GM18868 (cell line): ENCODE data around the gene LIMCH1.
"Not testable (repeated sequence)": the region's sequence is repeated elsewhere in the genome, so short reads cannot be mapped to it uniquely, and the experiment has no call there.

ENCODE experiments used
- ATAC-seq: cut with Tn5 transposase; IDR thresholded peaks from one replicate; pipeline ENCODE4 v1.9.1; 2021; ENCODE audit warnings: mild to moderate bottlenecking, moderate library complexity; ENCODE audit not compliant: unreplicated experiment

Gene LIMCH1, protein sequence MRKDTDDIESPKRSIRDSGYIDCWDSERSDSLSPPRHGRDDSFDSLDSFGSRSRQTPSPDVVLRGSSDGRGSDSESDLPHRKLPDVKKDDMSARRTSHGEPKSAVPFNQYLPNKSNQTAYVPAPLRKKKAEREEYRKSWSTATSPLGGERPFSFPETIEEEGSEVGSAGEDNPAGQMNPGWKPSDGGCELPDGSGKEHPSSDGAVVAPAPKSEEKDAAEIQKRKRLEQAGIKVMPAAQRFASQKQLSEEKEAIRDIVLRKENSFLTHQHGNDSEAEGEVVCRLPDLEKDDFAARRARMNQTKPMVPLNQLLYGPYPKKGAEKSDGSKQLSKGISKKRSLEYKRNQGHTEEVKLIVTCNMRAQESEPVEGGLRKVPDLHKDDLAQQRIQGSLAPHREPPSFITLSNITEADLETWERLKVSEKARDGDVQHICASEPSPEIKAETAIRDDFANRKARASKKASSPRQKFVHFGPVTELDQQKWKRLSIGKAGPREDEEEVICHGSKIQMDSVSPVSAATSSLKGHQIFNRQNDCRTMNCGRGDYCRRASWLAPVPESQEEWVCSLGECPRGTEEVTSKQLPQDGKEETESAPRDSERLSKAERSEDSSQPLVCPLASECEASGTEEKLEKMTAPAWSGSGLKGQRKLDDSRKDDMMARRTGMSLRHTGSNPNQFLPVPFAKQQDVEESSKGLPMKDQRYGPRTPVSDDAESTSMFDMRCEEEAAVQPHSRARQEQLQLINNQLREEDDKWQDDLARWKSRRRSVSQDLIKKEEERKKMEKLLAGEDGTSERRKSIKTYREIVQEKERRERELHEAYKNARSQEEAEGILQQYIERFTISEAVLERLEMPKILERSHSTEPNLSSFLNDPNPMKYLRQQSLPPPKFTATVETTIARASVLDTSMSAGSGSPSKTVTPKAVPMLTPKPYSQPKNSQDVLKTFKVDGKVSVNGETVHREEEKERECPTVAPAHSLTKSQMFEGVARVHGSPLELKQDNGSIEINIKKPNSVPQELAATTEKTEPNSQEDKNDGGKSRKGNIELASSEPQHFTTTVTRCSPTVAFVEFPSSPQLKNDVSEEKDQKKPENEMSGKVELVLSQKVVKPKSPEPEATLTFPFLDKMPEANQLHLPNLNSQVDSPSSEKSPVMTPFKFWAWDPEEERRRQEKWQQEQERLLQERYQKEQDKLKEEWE (N-terminal part only)

GRCh38 chr4:41538017-41538733, at the start of gene LIMCH1:
TSS of gene LIMCH1 (plus strand) at chr4:41538157. CDS start at chr4:41605996, 67,839 bp downstream.
- no peak for ATAC-seq

- ATAC-seq = not testable (repeated sequence)
Measured at GRCh38 chr4:41491081-41491576, 46.8 kb upstream of the LIMCH1 start.

- ATAC-seq = no peak
Measured at GRCh38 chr4:41496977-41497376, 41.0 kb upstream of the LIMCH1 start.

DNA sequence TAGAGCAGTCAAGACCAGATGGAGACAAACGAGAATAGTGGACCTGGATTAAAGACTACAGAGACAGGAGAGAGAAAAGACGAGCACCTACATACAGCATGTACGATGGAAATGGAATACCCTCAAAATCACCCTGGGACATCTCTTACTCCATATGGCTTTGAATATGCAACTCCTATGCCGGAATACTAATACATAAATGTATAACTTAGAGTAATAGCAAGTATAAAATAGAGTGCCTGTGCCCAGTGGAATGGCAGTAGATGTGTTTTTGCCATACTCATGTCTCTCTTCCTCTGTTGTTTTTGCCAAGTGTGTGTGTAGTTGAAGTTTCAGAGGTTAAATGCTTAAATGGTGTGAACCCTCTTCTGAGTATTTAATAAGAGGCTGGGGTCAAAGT, 39.8 kb upstream of the LIMCH1 start:
- no peak for ATAC-seq

DNA sequence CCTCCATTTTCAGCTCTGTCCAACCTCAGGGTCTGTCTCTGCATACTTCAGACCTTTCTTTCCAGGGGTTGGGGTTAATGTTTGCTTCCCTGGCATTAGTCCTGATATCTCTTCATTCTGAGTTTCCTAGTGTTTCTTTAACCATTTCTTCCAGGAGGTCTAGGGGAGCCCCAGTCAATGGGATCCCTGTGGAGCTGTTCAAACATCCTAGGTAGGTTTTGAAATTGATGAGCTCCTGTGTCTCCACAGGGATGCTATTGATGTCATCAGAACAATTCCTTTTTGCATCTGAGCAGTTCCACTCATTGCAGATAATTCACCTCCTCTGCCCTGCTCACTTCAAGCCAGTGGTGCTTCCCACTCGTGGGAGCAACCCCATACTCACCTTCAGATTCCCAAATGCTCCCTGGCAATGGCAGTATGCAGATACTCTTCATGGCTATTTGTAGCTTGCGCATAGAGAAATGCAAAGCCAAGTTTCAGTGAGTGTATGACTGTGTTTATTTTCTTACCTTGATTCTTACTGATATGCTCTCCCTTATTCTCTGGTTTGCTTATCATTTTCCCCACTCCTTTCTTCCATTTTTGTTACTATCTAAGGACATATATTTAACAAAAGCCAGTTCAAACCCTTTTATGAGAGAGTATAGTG, 33.7 kb upstream of the LIMCH1 start:
- no peak for ATAC-seq

DNA sequence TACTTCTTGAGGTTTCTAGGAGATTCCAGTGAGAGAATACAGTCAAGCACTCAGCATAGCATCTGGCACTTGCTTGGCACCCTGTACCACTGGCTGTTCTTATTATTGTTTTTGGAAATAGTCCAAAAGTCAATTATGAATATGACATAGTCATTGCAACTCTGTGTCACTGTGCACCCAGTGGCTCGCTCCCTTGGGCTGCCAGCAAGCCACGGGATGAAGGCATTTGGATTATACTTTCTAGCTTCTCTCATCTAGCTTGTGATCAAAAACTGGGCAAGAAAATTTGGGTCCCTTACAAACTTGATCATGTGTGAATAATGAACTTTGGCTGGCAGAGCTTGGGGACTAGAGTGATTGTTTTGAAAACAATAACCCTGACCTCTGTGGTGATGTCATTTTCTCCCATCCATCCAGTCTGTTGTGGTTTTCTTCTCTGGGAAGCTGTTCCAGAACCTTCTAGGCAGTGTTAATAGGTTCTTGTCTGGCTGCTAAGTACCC, 32.7 kb upstream of the LIMCH1 start:
- ATAC-seq = no peak

DNA sequence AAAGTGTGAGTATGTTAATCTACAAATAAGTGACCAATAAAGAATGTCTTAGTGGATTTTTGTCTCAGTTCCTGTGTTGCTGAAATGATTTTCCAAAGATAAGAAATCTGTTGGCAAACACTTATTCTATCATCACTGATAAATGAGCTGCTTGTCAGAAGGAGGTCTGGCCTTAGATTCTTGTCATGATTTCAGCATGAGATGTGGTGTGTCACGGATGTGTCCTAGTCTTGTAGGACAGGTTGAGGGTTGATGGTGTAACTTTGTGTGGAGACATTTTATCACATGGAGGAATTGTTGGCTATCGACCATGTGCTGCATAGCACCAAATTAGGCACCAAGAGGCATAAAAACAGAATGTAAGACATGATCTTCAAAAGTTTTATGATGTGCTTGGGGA, 31.8 kb upstream of the LIMCH1 start:
- ATAC-seq = no peak

DNA sequence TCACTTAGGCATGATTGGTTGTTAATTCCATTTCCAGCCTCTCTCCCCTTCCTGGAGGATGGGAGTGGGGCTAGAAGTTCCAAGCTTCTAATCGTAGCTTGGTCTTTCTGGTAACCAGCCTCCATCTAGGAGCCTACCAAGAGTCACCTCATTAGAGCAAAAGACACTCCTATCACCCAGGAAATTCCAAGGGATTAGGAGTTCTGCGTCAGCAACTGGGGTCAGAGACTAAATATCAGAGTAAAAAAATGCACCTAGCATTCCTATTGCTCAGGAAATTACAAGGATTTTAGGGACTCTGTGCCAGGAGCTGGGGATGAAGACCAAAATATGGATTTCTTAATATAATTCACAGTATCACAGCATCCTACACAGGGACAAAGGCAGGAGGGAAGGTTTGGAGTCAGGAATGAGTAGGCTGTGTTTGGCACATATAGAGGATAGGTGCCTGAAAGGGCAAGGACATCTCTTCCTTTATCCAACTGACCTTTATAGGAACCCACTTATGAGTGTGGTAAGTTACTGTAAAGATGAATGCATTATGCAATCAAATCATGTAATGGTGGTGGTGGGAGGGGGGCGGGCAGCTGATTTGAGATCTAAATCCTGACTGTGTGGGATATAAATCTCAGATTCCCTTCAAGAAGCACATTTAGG, 30.5 kb upstream of the LIMCH1 start:
- ATAC-seq = no peak

DNA sequence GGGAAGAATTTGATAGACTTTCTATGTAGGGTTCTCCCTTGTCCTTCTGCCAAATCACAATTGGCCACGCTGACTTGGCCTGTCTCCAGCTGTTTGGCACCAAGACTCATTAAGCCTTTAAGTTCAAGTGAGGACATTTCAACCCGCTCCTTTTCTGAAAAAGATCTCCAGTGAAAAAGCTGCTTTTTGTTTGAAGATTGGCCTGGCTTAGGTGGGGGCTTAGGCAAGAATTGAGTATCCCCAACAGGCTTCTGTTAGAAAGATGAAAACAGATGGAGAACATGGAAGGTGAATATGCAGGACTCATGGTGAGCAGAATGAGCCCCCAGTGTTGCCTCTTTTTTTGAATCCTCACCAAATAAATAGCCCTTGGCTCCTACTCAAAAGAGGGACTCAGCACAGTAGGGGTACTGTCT, 28.5 kb upstream of the LIMCH1 start:
- ATAC-seq = no peak

DNA sequence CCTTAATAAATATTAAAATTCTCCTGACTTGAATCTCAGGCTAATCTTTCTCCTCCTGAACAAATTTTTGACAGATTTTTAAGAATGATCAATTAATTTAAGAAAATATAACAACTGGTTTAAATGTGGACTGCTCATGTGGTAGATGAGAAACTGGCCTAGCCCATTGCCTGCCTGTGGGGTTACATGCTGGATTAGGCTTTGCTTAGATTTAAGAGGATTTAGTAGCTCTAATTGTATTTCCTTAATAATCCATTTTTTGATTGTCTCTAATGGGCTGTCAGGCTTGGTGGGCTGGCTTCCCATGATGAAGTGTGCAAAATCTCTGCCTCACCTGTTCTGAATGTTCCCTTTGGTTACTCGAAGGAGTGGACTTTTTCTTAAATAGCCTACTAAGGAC, 27.8 kb upstream of the LIMCH1 start:
- no peak for ATAC-seq

DNA sequence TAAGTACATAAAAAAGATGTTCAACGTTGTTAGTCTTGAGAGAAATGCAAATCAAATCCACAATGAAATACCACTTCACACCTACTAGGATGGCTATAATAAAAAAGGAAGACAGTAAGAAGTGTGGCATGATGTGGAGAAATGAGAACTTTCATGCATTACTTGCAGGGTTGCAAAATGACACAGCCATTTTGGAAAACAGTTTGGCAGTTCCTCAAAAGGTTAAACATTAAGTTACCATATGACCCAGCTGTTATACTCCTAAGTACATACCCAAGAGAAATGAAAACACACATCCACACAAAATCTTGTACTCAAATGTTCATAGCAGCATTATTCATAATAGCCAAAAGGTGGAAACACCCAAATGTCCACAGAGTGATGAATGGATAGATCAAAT, 25.8 kb upstream of the LIMCH1 start:
- no peak for ATAC-seq

- no peak for ATAC-seq
Measured at GRCh38 chr4:41512596-41512995, 25.4 kb upstream of the LIMCH1 start.

- no peak for ATAC-seq
Measured at GRCh38 chr4:41514169-41514568, 23.8 kb upstream of the LIMCH1 start.

GRCh38 chr4:41514766-41515481, 23.0 kb upstream of the LIMCH1 start:
- ATAC-seq = no peak

GRCh38 chr4:41517121-41517520, 20.8 kb upstream of the LIMCH1 start:
- no peak for ATAC-seq

- no peak for ATAC-seq
Measured at GRCh38 chr4:41517747-41518146, 20.2 kb upstream of the LIMCH1 start.

DNA sequence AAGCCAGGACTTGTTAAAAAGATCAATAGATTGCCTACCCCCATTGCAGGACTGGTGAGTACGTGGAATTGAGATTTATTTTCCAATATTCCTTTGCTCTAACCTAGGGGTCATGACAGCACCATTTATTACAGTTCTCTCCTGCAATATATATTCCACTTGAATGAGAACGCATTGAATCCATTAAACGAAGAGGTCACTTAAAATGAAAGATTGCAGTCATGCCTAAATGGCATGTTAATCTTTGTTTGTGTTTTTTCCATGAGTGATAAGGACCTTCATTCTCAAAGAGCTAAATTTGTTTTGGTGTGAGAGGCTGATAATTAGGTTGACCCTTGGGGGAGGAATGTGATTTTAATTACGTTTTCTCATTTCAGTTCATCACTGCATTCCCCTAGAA, 13.5 kb upstream of the LIMCH1 start:
- ATAC-seq = no peak

DNA sequence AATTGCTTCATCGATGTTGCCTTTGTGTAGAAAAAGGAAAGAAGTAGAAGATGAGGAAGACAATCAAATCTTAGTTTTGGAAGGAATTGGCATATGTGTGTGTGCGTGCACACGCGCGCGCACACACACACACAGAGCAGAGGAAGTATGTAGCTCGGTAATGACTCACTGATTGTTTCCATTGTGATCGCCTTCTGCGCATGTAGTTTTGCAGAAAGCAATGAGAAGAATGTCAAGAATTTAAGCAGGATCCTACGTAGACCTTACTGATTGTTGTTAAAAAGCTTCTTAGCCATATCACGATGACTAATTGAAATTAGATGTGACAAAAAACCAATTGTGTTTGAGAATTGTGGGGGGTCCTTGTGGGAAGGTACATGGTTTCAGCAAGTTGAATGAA, 12.8 kb upstream of the LIMCH1 start:
- no peak for ATAC-seq

DNA sequence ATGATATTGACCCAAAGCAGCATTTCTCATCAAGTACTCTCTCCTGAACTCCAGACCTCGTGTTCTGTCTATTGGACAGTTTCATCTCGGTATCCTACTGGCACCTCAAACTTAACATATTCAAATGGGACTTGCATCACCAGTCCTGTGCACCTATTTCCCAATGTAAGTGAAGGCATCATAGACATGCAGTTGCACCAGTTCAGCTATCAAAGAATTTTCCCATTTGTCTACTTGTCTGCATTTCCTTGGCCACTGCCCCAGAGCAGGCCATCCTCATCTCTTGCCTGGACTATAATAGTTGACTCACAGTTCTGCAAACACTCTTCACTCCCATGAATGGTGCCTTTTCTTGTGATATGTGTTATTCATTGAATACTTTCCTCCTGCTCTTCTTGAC, 11.3 kb upstream of the LIMCH1 start:
- no peak for ATAC-seq
